PC-9 (cell line): ENCODE data around the gene VPS33B. TPM values are rescaled to one million over a fixed set of nuclear protein-coding genes. Genes with fewer than 3 reads are reported as not detected.

ENCODE experiments used
- BruUV-seq: library from RNA; stranded (reverse); fragments of 400-500 nt; replicated peaks from 2 replicates; lab custom pipeline; 2021; lab: Mats Ljungman, UMichigan
- CTCF ChIA-PET: fragments of 300-600 bp; sonication (Branson Sonifier 250); formaldehyde crosslinking; loops from one replicate; lab custom pipeline; 2022; ENCODE audit warnings: antibody characterized with exemption; lab: Charles Lee
- POLR2A ChIA-PET: fragments of 300-600 bp; sonication (Branson Sonifier 250); formaldehyde crosslinking; loops from one replicate; lab custom pipeline; 2022; ENCODE audit warnings: antibody characterized with exemption; ENCODE audit not compliant: unreplicated experiment; lab: Charles Lee
- DNase-seq, 2 experiments: peaks; one replicate each; pipeline versions ENCODE4 v3.0.0 to v3.0.0-alpha.2; 2015 to 2022; ENCODE audit warnings: mixed read lengths in 1 of 2
- H2AFZ ChIP-seq: fragments of 200-600 bp; sonication (generic); 2 replicates; pipeline ENCODE4 v1.8.1; 2017; ENCODE audit warnings: antibody characterized with exemption
- H3F3A ChIP-seq: fragments of 200-600 bp; sonication (generic); 2 replicates; pipeline ENCODE4 v1.8.1; 2017; ENCODE audit warnings: antibody characterized with exemption, mild to moderate bottlenecking, low read depth; ENCODE audit not compliant: insufficient read depth
- H3K27ac ChIP-seq: fragments of 200-600 bp; sonication (generic); 2 replicates; pipeline ENCODE4 v1.6.1; 2016; ENCODE audit warnings: mixed run types
- H3K27me3 ChIP-seq: fragments of 200-600 bp; sonication (generic); 2 replicates; pipeline ENCODE4 v1.6.1; 2016; ENCODE audit warnings: low read depth, mixed run types; ENCODE audit not compliant: insufficient read depth
- H3K36me3 ChIP-seq: fragments of 200-600 bp; sonication (generic); 2 replicates; pipeline ENCODE4 v1.6.1; 2016; ENCODE audit warnings: low read depth, mixed run types
- H3K4me1 ChIP-seq: fragments of 200-600 bp; sonication (generic); replicated peaks from 2 replicates; pipeline ENCODE4 v1.6.1; 2016; ENCODE audit warnings: mixed run types; ENCODE audit not compliant: insufficient read depth
- H3K4me2 ChIP-seq: fragments of 200-600 bp; sonication (generic); 2 replicates; pipeline ENCODE4 v1.6.1; 2017; ENCODE audit warnings: mixed run types
- H3K4me3 ChIP-seq: fragments of 200-600 bp; sonication (generic); 2 replicates; pipeline ENCODE4 v1.6.1; 2016; ENCODE audit warnings: mixed run types
- H3K79me2 ChIP-seq: fragments of 200-600 bp; sonication (generic); 2 replicates; pipeline ENCODE4 v1.6.1; 2017; ENCODE audit warnings: low read depth, mixed run types
- H3K9me2 ChIP-seq: fragments of 200-600 bp; sonication (generic); 2 replicates; pipeline ENCODE4 v1.8.1; 2017; ENCODE audit warnings: mild to moderate bottlenecking; ENCODE audit not compliant: insufficient read depth
- H3K9me3 ChIP-seq: fragments of 200-600 bp; sonication (generic); 2 replicates; pipeline ENCODE4 v1.8.1; 2016; ENCODE audit warnings: low read depth; ENCODE audit not compliant: insufficient read depth
- H4K20me1 ChIP-seq: fragments of 200-600 bp; sonication (generic); 2 replicates; pipeline ENCODE4 v1.8.1; 2017; ENCODE audit not compliant: insufficient read depth
- EZH2 ChIP-seq: fragments of 200-600 bp; sonication (generic); IDR thresholded peaks from 2 replicates; pipeline ENCODE4 v1.8.0; 2017; ENCODE audit warnings: antibody characterized with exemption, low read depth
- intact Hi-C: fragments of 100-400 bp; cut with micrococcal nuclease; formaldehyde crosslinking; loops from one replicate; pipeline ENCODE4 v1.10.0; 2022; ENCODE audit not compliant: unreplicated experiment
- total RNA-seq: library from RNA; stranded (reverse); gene quantifications from 2 replicates; pipeline ENCODE4 v1.2.3, GENCODE V29; 2021
- TF ChIP-seq, protein P1 (sequence below): fragments of 200-600 bp; sonication (generic); conservative IDR thresholded peaks from 2 replicates; pipeline ENCODE4 v1.6.1; 2017; ENCODE audit warnings: mixed run types, antibody characterized with exemption, mild to moderate bottlenecking, moderate library complexity

The VPS33B gene
- total RNA-seq, 1 experiment from 2014 or later: 13.6 TPM

DNA sequence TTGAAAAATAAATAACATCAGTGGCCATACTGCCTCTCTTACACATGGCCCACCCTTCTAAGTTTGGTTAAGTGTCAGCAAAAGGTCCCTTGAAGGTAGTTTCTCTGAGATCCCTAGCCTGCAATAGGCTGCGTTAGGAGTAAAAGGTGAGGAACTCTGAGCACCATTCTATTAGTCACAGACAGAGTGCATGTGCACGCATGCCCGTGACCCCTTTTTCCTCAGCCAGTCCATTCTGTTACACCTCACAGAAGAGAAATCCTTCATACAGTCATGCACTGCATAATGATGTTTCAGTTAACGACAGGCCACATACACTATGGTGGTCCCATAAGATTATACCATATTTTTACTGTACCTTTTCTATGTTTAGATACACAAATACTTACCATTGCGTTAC, 55.2 kb downstream of the VPS33B start:
- Histone ChIP-seq H3K9me2 (no peaks in the 10 kb centered on the region), H3K9me3 (no peaks in the 10 kb centered on the region), H3K4me1 (no peaks in the 10 kb centered on the region), H3K27ac (no peak overlapping the region), H3F3A (peaks cover 52% of the 10 kb centered on the region; the same call in 1 of the 2 replicates), H2AFZ (no peak overlapping the region), H3K4me2 (no peak overlapping the region), H3K27me3 (no peaks in the 10 kb centered on the region), H4K20me1 (peaks cover 6% of the 10 kb centered on the region; the same call in 1 of the 2 replicates), H3K79me2 (0 out of 2 replicates have a peak, but pooled peaks cover 3% of the 10 kb centered on the region), H3K36me3 (peaks cover 22% of the 10 kb centered on the region), H3K4me3 (no peak overlapping the region)
- no TSS peak for BruUV-seq
- DNase-seq: no peak
- ChIA-PET CTCF (no interaction called here), POLR2A (no interaction called here)
- intact Hi-C loops: no loop called here
- TF ChIP-seq, protein P1, sequence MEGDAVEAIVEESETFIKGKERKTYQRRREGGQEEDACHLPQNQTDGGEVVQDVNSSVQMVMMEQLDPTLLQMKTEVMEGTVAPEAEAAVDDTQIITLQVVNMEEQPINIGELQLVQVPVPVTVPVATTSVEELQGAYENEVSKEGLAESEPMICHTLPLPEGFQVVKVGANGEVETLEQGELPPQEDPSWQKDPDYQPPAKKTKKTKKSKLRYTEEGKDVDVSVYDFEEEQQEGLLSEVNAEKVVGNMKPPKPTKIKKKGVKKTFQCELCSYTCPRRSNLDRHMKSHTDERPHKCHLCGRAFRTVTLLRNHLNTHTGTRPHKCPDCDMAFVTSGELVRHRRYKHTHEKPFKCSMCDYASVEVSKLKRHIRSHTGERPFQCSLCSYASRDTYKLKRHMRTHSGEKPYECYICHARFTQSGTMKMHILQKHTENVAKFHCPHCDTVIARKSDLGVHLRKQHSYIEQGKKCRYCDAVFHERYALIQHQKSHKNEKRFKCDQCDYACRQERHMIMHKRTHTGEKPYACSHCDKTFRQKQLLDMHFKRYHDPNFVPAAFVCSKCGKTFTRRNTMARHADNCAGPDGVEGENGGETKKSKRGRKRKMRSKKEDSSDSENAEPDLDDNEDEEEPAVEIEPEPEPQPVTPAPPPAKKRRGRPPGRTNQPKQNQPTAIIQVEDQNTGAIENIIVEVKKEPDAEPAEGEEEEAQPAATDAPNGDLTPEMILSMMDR: no peak
- no peak for TF ChIP-seq EZH2

DNA sequence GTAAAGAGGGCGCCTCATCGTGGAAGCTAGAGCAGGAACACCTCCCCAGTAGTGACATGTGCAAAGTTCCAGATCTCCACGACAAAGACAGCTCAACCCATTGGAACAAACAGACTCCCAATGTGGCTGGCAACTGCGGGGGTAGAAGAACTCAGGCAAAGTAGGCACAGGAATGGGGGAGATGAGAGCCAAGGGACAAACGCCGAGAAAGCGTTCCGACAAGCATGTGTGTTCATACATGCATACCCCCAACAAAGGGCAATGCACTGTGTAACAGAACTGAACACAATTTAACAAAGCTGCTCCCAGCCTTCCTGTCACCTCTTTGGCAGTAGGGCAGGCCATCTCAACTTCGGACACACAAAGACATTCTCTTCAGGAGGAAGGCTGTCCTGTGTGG, 56.1 kb downstream of the VPS33B start:
- Histone ChIP-seq H3K9me3 (no peaks in the 10 kb centered on the region), H3K36me3 (peaks cover 22% of the 10 kb centered on the region), H3K27ac (no peak overlapping the region), H3K9me2 (no peaks in the 10 kb centered on the region), H3K4me2 (no peak overlapping the region), H3K79me2 (0 out of 2 replicates have a peak, but pooled peaks cover 3% of the 10 kb centered on the region), H2AFZ (no peak overlapping the region), H3F3A (peaks cover 58% of the 10 kb centered on the region; the same call in 1 of the 2 replicates), H3K4me3 (no peak overlapping the region), H3K4me1 (no peaks in the 10 kb centered on the region), H3K27me3 (no peaks in the 10 kb centered on the region), H4K20me1 (peaks cover 7% of the 10 kb centered on the region; the same call in 1 of the 2 replicates)
- CTCF ChIA-PET: no interaction called here
- intact Hi-C loops: no loop called here
- TSS peak; percentile 12 for BruUV-seq
- DNase-seq: no peak
- POLR2A ChIA-PET: no interaction called here
- TF ChIP-seq, protein P1: no peak
- TF ChIP-seq EZH2: no peak

DNA sequence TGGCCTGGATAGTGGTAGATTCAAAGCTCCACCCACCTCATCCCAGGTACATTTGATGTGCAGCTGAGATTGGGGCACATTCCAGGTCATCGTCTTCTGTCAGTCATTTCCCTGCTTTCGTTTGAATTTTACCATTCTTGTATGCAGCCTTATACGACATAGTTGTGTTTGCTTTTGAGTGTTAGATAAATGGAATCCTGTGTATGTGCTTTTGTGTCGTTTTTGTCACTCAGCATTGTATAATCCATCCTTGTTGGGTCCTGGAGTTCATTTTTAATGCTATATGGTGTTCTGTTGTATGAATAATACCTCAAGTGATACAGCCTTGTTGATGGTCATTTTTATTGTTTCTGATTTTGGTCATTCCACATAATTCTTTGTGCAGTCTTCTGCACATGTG, 60.4 kb downstream of the VPS33B start:
- intact Hi-C loops: no loop called here
- BruUV-seq: no TSS peak
- peaks cover 4% of the 10 kb centered on the region; the same call in 1 of the 2 replicates for H4K20me1 ChIP-seq
- H2AFZ ChIP-seq: no peak overlapping the region
- H3K4me3 ChIP-seq: no peak overlapping the region
- peaks cover 12% of the 10 kb centered on the region; the same call in 1 of the 2 replicates for H3K79me2 ChIP-seq
- DNase-seq: no peak
- H3K9me2 ChIP-seq: no peaks in the 10 kb centered on the region
- no peaks in the 10 kb centered on the region for H3K9me3 ChIP-seq
- H3K4me2 ChIP-seq: no peak overlapping the region
- H3F3A ChIP-seq: peaks cover 36% of the 10 kb centered on the region; the same call in 1 of the 2 replicates
- no peak overlapping the region for H3K27ac ChIP-seq
- POLR2A ChIA-PET: no interaction called here
- no peak for TF ChIP-seq EZH2
- TF ChIP-seq, protein P1: no peak
- CTCF ChIA-PET: no interaction called here
- peaks cover 9% of the 10 kb centered on the region for H3K36me3 ChIP-seq
- H3K4me1 ChIP-seq: no peaks in the 10 kb centered on the region
- no peaks in the 10 kb centered on the region for H3K27me3 ChIP-seq
